HCT116 (cell line): Measurements from ENCODE around the gene ACMSD. TPM values are rescaled to one million over a fixed set of nuclear protein-coding genes. Genes with fewer than 3 reads are reported as not detected.
"Not testable (repeated sequence)": the region's sequence is repeated elsewhere in the genome, so short reads cannot be mapped to it uniquely, and the experiment has no call there.

Experiments used
- ATAC-seq: fragments of 200-7000 bp; cut with Tn5 transposase; 2 replicates; pipeline ENCODE4 v1.9.1; 2020; ENCODE audit warnings: mild to moderate bottlenecking, moderate library complexity
- BruUV-seq: library from RNA; stranded (reverse); fragments of 400-500 nt; replicated peaks from 2 replicates; lab custom pipeline; 2021; lab: Mats Ljungman, UMichigan
- CTCF ChIA-PET: fragments of 300-600 bp; sonication (Branson Sonifier 250); formaldehyde crosslinking; loops from one replicate; lab custom pipeline; 2021; ENCODE audit warnings: antibody characterized with exemption; lab: Charles Lee
- POLR2A ChIA-PET: fragments of 300-600, 350-600 bp; sonication (Branson Sonifier 250); formaldehyde crosslinking; loops from one replicate; lab custom pipeline; 2021; ENCODE audit warnings: antibody characterized with exemption; lab: Charles Lee
- RAD21 ChIA-PET, 2 experiments: fragments of 300-600 bp; sonication (Branson Sonifier 250); formaldehyde crosslinking; loops; one replicate each; lab custom pipeline; 2023; ENCODE audit warnings: low total read pairs in 2 of 2; ENCODE audit not compliant: uncharacterized antibody in 2 of 2, unreplicated experiment in 2 of 2, low non-redundant PET in 1 of 2; lab: Charles Lee
- DNase-seq: peaks from one replicate; pipeline ENCODE4 v3.0.0-alpha.2; 2010; ENCODE audit warnings: low read depth, low spot score
- H2AFZ ChIP-seq: fragments of 200-600 bp; shearing (Covaris generic), sonication (generic); 2 replicates; pipeline ENCODE4 v1.6.1; 2017; ENCODE audit warnings: low read depth, mixed run types, mixed read lengths, antibody characterized with exemption, low read length; ENCODE audit not compliant: poor library complexity, severe bottlenecking
- H3K27ac ChIP-seq: 2 replicates; pipeline ENCODE4 v1.5.1; 2012; ENCODE audit warnings: low read depth, low read length
- H3K27me3 ChIP-seq: fragments of 200-600 bp; sonication (generic); 2 replicates; pipeline ENCODE4 v1.6.1; 2016; ENCODE audit warnings: mixed run types, low read length, mixed read lengths; ENCODE audit not compliant: insufficient read depth
- H3K36me3 ChIP-seq, 2 experiments: fragments of 200-500 bp in 1 of 2; fragments of 200-600 bp in 1 of 2; sonication (Bioruptor generic) in 1 of 2; sonication (generic) in 1 of 2; 2 replicates each; pipeline versions ENCODE4 v1.5.1 to v1.6.1; 2014 to 2016; ENCODE audit warnings: low read length in 2 of 2, inconsistent platforms in 1 of 2, mixed read lengths in 1 of 2, mixed run types in 1 of 2; ENCODE audit not compliant: insufficient read depth in 2 of 2, control insufficient read depth in 1 of 2
- H3K4me1 ChIP-seq, 2 experiments: fragments of 200-600 bp in 1 of 2; sonication (generic) in 1 of 2; 2 replicates each; pipeline versions ENCODE4 v1.5.1 to v1.6.1; 2012 to 2017; ENCODE audit warnings: low read length in 2 of 2, inconsistent platforms in 1 of 2, mild to moderate bottlenecking in 1 of 2, mixed read lengths in 1 of 2, mixed run types in 1 of 2, moderate library complexity in 1 of 2; ENCODE audit not compliant: insufficient read depth in 2 of 2, control insufficient read depth in 1 of 2
- H3K4me2 ChIP-seq: fragments of 200-600 bp; sonication (generic); 2 replicates; pipeline ENCODE4 v1.6.1; 2017; ENCODE audit warnings: mixed run types, low read length, mixed read lengths
- H3K4me3 ChIP-seq, 2 experiments: fragments of 200-600 bp in 1 of 2; sonication (generic) in 1 of 2; replicated peaks in 1 of 2; 2 replicates each; pipeline ENCODE4 v1.5.1; 2011 to 2016; ENCODE audit warnings: low read length in 2 of 2, control low read depth in 1 of 2, low read depth in 1 of 2, mild to moderate bottlenecking in 1 of 2, mixed read lengths in 1 of 2, mixed run types in 1 of 2
- H3K79me2 ChIP-seq: fragments of 200-600 bp; sonication (generic); 2 replicates; pipeline ENCODE4 v1.6.1; 2017; ENCODE audit warnings: mild to moderate bottlenecking, mixed run types, low read length, moderate library complexity, mixed read lengths; ENCODE audit not compliant: insufficient read depth
- H3K9ac ChIP-seq: fragments of 200-600 bp; sonication (generic); 2 replicates; pipeline ENCODE4 v1.6.1; 2016; ENCODE audit warnings: low read length, mixed read lengths
- H3K9me2 ChIP-seq: fragments of 200-600 bp; sonication (generic), shearing (Covaris generic); 2 replicates; pipeline ENCODE4 v1.6.1; 2017; ENCODE audit warnings: mixed run types, mild to moderate bottlenecking, moderate library complexity; ENCODE audit not compliant: insufficient read depth
- H3K9me3 ChIP-seq, 2 experiments: fragments of 200-500 bp in 1 of 2; fragments of 200-600 bp in 1 of 2; sonication (Bioruptor generic) in 1 of 2; sonication (generic) in 1 of 2; 2 replicates each; pipeline ENCODE4 v1.6.1; 2014 to 2017; ENCODE audit warnings: low read length in 2 of 2, mixed read lengths in 2 of 2, inconsistent platforms in 1 of 2, low read depth in 1 of 2, mild to moderate bottlenecking in 1 of 2, mixed run types in 1 of 2, moderate library complexity in 1 of 2; ENCODE audit not compliant: control insufficient read depth in 1 of 2, insufficient read depth in 1 of 2
- H4K20me1 ChIP-seq: fragments of 200-600 bp; sonication (generic), shearing (Covaris generic); 2 replicates; pipeline ENCODE4 v1.6.1; 2017; ENCODE audit warnings: mixed run types, mild to moderate bottlenecking, moderate library complexity; ENCODE audit not compliant: insufficient read depth
- ATF3 ChIP-seq: IDR thresholded peaks from 2 replicates; pipeline ENCODE4 v1.6.1; 2012
- CEBPB ChIP-seq: IDR thresholded peaks from 2 replicates; pipeline ENCODE4 v1.6.1; 2012; ENCODE audit warnings: low read depth
- CTCF ChIP-seq, 3 experiments: fragments of 200-600 bp in 1 of 3; sonication (generic) in 1 of 3; IDR thresholded peaks in 2 of 3; conservative IDR thresholded peaks in 1 of 3; 2 replicates each; pipeline ENCODE4 v1.5.1; 2012 to 2017; ENCODE audit warnings: low read depth in 2 of 3, low read length in 2 of 3, antibody characterized with exemption in 1 of 3, borderline replicate concordance in 1 of 3, control low read depth in 1 of 3, mild to moderate bottlenecking in 1 of 3, mixed read lengths in 1 of 3, mixed run types in 1 of 3, moderate library complexity in 1 of 3; ENCODE audit not compliant: insufficient read depth in 1 of 3
- EGR1 ChIP-seq: IDR thresholded peaks from 2 replicates; pipeline ENCODE4 v1.6.1; 2012; ENCODE audit warnings: low read depth
- ELF1 ChIP-seq: IDR thresholded peaks from 2 replicates; pipeline ENCODE4 v1.6.1; 2012; ENCODE audit warnings: low read depth, borderline replicate concordance
- EZH2phosphoT487 ChIP-seq: fragments of 200-600 bp; IDR thresholded peaks from 2 replicates; pipeline ENCODE4 v1.6.1; 2018; ENCODE audit warnings: antibody characterized with exemption, borderline replicate concordance
- JUND ChIP-seq: IDR thresholded peaks from 2 replicates; pipeline ENCODE4 v1.6.1; 2012
- RAD21 ChIP-seq: IDR thresholded peaks from 2 replicates; pipeline ENCODE4 v1.6.1; 2012; ENCODE audit warnings: low read depth, mild to moderate bottlenecking
- REST ChIP-seq: IDR thresholded peaks from 2 replicates; pipeline ENCODE4 v1.6.1; 2012; ENCODE audit warnings: low read depth
- SIN3A ChIP-seq: IDR thresholded peaks from 2 replicates; pipeline ENCODE4 v1.6.1; 2012; ENCODE audit warnings: low read depth
- SP1 ChIP-seq: IDR thresholded peaks from 2 replicates; pipeline ENCODE4 v1.6.1; 2012; ENCODE audit warnings: low read depth
- ZFX ChIP-seq: fragments of 450-650 bp; IDR thresholded peaks from 2 replicates; pipeline ENCODE4 v1.6.1; 2017
- ZNF274 ChIP-seq: fragments of 200-500 bp; sonication (Bioruptor generic); IDR thresholded peaks from 2 replicates; pipeline ENCODE4 v1.6.1; 2014; ENCODE audit warnings: mild to moderate bottlenecking, low read depth, low read length, inconsistent platforms
- intact Hi-C: fragments of 100-400 bp; cut with micrococcal nuclease; formaldehyde crosslinking; loops from 2 replicates; pipeline ENCODE4 v1.10.0; 2022
- total RNA-seq: library from RNA; stranded (reverse); gene quantifications from one replicate; pipeline ENCODE4 v1.2.1, GENCODE V29; 2021; ENCODE audit not compliant: unreplicated experiment

The ACMSD gene
- total RNA-seq, 1 experiment from 2014 or later = not detected

GRCh38 chr2:134907441-134908116 is 69.2 kb downstream of the ACMSD start:
- H3K27ac ChIP-seq, RAD21 ChIA-PET, H3K27me3 ChIP-seq, H4K20me1 ChIP-seq, H3K79me2 ChIP-seq, H2AFZ ChIP-seq, CTCF ChIA-PET, DNase-seq, H3K4me3 ChIP-seq, BruUV-seq, H3K9ac ChIP-seq, H3K9me2 ChIP-seq, H3K4me2 ChIP-seq, H3K36me3 ChIP-seq, H3K9me3 ChIP-seq, H3K4me1 ChIP-seq, ATAC-seq, POLR2A ChIA-PET: not testable (repeated sequence)
- intact Hi-C loops = loop anchor here (10.0 kb wide), 1 partner anchor 793 kb away; no protein-coding TSS in a partner anchor

GRCh38 chr2:134910763-134911399 is 72.5 kb downstream of the ACMSD start:
- ATAC-seq = no peak
- no peak overlapping the region for H3K27ac ChIP-seq
- H3K9ac ChIP-seq = no peak overlapping the region
- no peak overlapping the region for H3K4me3 ChIP-seq
- no peaks in the 10 kb centered on the region for H3K9me2 ChIP-seq
- BruUV-seq = no TSS peak
- no peaks in the 10 kb centered on the region for H3K9me3 ChIP-seq
- no peak overlapping the region for H3K4me2 ChIP-seq
- H2AFZ ChIP-seq = no peak overlapping the region
- H3K79me2 ChIP-seq = no peaks in the 10 kb centered on the region
- H3K4me1 ChIP-seq = no peaks in the 10 kb centered on the region
- H4K20me1 ChIP-seq = no peaks in the 10 kb centered on the region
- H3K36me3 ChIP-seq = no peaks in the 10 kb centered on the region
- ChIA-PET CTCF (no interaction called here), RAD21 (no interaction called here), POLR2A (no interaction called here)
- H3K27me3 ChIP-seq = no peaks in the 10 kb centered on the region
- TF ChIP-seq ZNF274 (no peak), CEBPB (no peak), SP1 (no peak), RAD21 (no peak), CTCF (IDR thresholded peaks at IDR 0.05 in 2 of 3, conservative IDR thresholded peaks at IDR 0.05 in 1 of 3; ENCODE audit: borderline replicate concordance in 1 of 3, insufficient read depth in 1 of 3, low read depth in 2 of 3, low read length in 2 of 3) (no peak), ZFX (no peak), ELF1 (no peak), JUND (no peak), REST (no peak), EGR1 (no peak), ATF3 (no peak), SIN3A (no peak), EZH2phosphoT487 (no peak)
- DNase-seq = no peak
- intact Hi-C loops = no loop called here
